PC-3 (cell line): Measurements from ENCODE around the gene SYT7. TPM values are rescaled to one million over a fixed set of nuclear protein-coding genes. Genes with fewer than 3 reads are reported as not detected.

Experiments
- ATAC-seq: fragments of 200-7000 bp; cut with Tn5 transposase; 2 replicates; pipeline ENCODE4 v1.9.1; 2020; ENCODE audit warnings: mild to moderate bottlenecking, moderate library complexity
- BruUV-seq: library from RNA; stranded (reverse); fragments of 400-500 nt; replicated peaks from 2 replicates; lab custom pipeline; 2021; lab: Mats Ljungman, UMichigan
- CTCF ChIA-PET: fragments of 300-600 bp; sonication (Branson Sonifier 250); formaldehyde crosslinking; loops from one replicate; lab custom pipeline; 2022; ENCODE audit warnings: antibody characterized with exemption; lab: Charles Lee
- POLR2A ChIA-PET: fragments of 300-600 bp; sonication (Branson Sonifier 250); formaldehyde crosslinking; loops from one replicate; lab custom pipeline; 2022; ENCODE audit warnings: antibody characterized with exemption; ENCODE audit not compliant: unreplicated experiment; lab: Charles Lee
- DNase-seq: peaks from one replicate; pipeline ENCODE4 v3.0.0-alpha.2; 2015
- H2AFZ ChIP-seq: fragments of 300-600 bp; sonication (generic); 2 replicates; pipeline ENCODE4 v1.6.0; 2016; ENCODE audit warnings: antibody characterized with exemption, low read length
- H3F3A ChIP-seq: fragments of 300-600 bp; sonication (generic); one replicate; pipeline ENCODE4 v1.6.0; 2017; ENCODE audit warnings: antibody characterized with exemption, low read length, control low read depth, mild to moderate bottlenecking; ENCODE audit not compliant: unreplicated experiment
- H3K27ac ChIP-seq: fragments of 300-600 bp; sonication (generic); 2 replicates; pipeline ENCODE4 v1.5.1; 2016; ENCODE audit warnings: mild to moderate bottlenecking, low read length
- H3K27me3 ChIP-seq: fragments of 300-600 bp; sonication (generic); 2 replicates; pipeline ENCODE4 v1.6.1; 2016; ENCODE audit warnings: low read length, mixed read lengths
- H3K36me3 ChIP-seq: fragments of 300-600 bp; sonication (generic); 2 replicates; pipeline ENCODE4 v1.6.1; 2016; ENCODE audit warnings: low read depth, mixed run types, low read length, mixed read lengths
- H3K4me1 ChIP-seq: fragments of 300-600 bp; sonication (generic); 2 replicates; pipeline ENCODE4 v1.5.1; 2016; ENCODE audit warnings: low read length; ENCODE audit not compliant: insufficient read depth
- H3K4me2 ChIP-seq: fragments of 300-600 bp; sonication (generic); 2 replicates; pipeline ENCODE4 v1.6.0; 2016; ENCODE audit warnings: low read length
- H3K4me3 ChIP-seq: fragments of 300-600 bp; sonication (generic); 2 replicates; pipeline ENCODE4 v1.5.1; 2016; ENCODE audit warnings: mild to moderate bottlenecking, low read length, mixed read lengths
- H3K79me2 ChIP-seq: fragments of 300-600 bp; sonication (generic); 2 replicates; pipeline ENCODE4 v1.6.1; 2017; ENCODE audit warnings: low read length, mixed read lengths
- H3K9ac ChIP-seq: fragments of 300-600 bp; sonication (generic); 2 replicates; pipeline ENCODE4 v1.6.0; 2016; ENCODE audit warnings: mild to moderate bottlenecking, low read length
- H3K9me2 ChIP-seq: fragments of 300-600 bp; sonication (generic); replicated peaks from 2 replicates; pipeline ENCODE4 v1.6.1; 2016; ENCODE audit warnings: mixed run types, low read length, mixed read lengths
- H3K9me3 ChIP-seq: fragments of 300-600 bp; sonication (generic); 2 replicates; pipeline ENCODE4 v1.6.1; 2016; ENCODE audit warnings: low read length, mixed read lengths
- H4K20me1 ChIP-seq: fragments of 300-600 bp; sonication (generic); 2 replicates; pipeline ENCODE4 v1.6.1; 2016; ENCODE audit warnings: low read length, mixed read lengths
- CTCF ChIP-seq: fragments of 300-600 bp; sonication (generic); conservative IDR thresholded peaks from 2 replicates; pipeline ENCODE4 v1.5.1; 2017; ENCODE audit warnings: antibody characterized with exemption, low read depth, mild to moderate bottlenecking, low read length
- EZH2 ChIP-seq: fragments of 300-600 bp; sonication (generic); IDR thresholded peaks from one replicate; pipeline ENCODE4 v1.6.1; 2017; ENCODE audit warnings: antibody characterized with exemption, mild to moderate bottlenecking, low read length; ENCODE audit not compliant: unreplicated experiment
- EZH2phosphoT487 ChIP-seq: fragments of 300-600 bp; sonication (generic); IDR thresholded peaks from 2 replicates; pipeline ENCODE4 v1.6.1; 2018; ENCODE audit warnings: mild to moderate bottlenecking, antibody characterized with exemption, low read length, borderline replicate concordance
- intact Hi-C: fragments of 100-400 bp; cut with micrococcal nuclease; formaldehyde crosslinking; loops from 2 replicates; pipeline ENCODE4 v1.9.0; 2023
- total RNA-seq: library from RNA; depleted of rRNA; stranded (reverse); fragments of >200 nt; gene quantifications from 2 replicates; pipeline ENCODE4 v1.2.3, GENCODE V29; 2014

SYT7 gene
- total RNA-seq, 1 experiment from 2014 or later: 23.2 TPM

DNA sequence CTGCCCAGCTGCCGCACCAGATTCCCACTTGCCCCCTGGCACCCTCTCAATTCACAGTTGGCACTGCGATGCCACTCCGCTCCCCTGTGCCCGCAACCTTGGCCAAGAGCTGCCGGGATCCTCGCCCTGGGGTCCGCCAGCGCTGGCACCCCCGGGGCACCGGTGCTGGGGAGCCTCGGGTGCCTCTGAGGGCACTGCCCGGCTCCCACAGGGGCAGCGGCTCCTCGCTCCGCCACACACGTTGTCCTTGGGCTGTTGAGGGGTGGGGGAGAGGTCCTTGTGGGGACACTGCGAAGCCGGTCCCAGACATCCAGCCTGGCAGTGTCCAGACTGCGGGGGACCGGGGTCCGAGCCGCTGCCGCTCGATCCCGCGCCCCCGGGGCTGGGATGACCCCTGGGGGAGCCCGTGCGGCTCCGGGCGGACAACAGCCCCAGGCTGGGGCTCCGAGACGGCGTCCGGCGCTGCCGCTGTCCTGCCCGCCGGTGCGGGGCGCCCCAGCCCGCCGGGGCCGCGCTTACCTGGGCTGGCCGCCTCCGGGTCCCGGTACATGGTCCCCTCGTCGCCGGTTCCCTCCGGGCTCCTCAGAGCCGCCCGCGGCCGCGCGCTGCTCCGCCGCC lies 496 bp downstream of the SYT7 start:
- H3K9me2 ChIP-seq: no peaks in the 10 kb centered on the region
- TF ChIP-seq EZH2phosphoT487: no peak
- TF ChIP-seq EZH2: peak; percentile 49
- TF ChIP-seq CTCF: no peak; the same call in 1 of the 2 replicates
- DNase-seq (peak; percentile 32), ATAC-seq (peak; percentile 32)
- peak overlapping the region; percentile 84 for H3K4me3 ChIP-seq
- H3K36me3 ChIP-seq: no peaks in the 10 kb centered on the region
- H3K9me3 ChIP-seq: no peaks in the 10 kb centered on the region
- peak overlapping the region; percentile 25; the same call in 1 of the 2 replicates for H3K9ac ChIP-seq
- BruUV-seq: no TSS peak
- peak overlapping the region; percentile 99 for H3K4me2 ChIP-seq
- peaks cover 9% of the 10 kb centered on the region for H3K27me3 ChIP-seq
- peak overlapping the region; percentile 58 for H2AFZ ChIP-seq
- ChIA-PET CTCF (interaction anchor here (0.6 kb wide), 1 partner anchor 67 kb away, joined by 3 read pairs; no protein-coding TSS in a partner anchor), POLR2A (no interaction called here)
- H3K27ac ChIP-seq: no peak overlapping the region
- no peaks in the 10 kb centered on the region for H4K20me1 ChIP-seq
- intact Hi-C loops: loop anchor here (2.0 to 5.0 kb wide), 3 partner anchors 38 to 152 kb away; no protein-coding TSS in a partner anchor
- no peaks in the 10 kb centered on the region for H3K79me2 ChIP-seq
- peaks cover 16% of the 10 kb centered on the region for H3K4me1 ChIP-seq
- no peaks in the 10 kb centered on the region for H3F3A ChIP-seq

GRCh38 chr11:61579676-61580270 lies 1.1 kb downstream of the SYT7 start:
- TF ChIP-seq EZH2 (no peak), CTCF (0 out of 2 replicates have a peak, but pooled peaks have one; percentile 12)
- peak overlapping the region; percentile 99 for H3K4me2 ChIP-seq
- H3K4me1 ChIP-seq: peaks cover 16% of the 10 kb centered on the region
- TSS peak; percentile 56 for BruUV-seq
- H3K9me3 ChIP-seq: no peaks in the 10 kb centered on the region
- DNase-seq (no peak), ATAC-seq (no peak)
- no peak overlapping the region for H3K27ac ChIP-seq
- intact Hi-C loops: loop anchor here (2.0 to 5.0 kb wide), 3 partner anchors 37 to 153 kb away; no protein-coding TSS in a partner anchor
- peak overlapping the region; percentile 84 for H3K4me3 ChIP-seq
- POLR2A ChIA-PET: no interaction called here
- CTCF ChIA-PET: interaction anchor here (0.6 to 0.8 kb wide), 2 partner anchors 66 to 153 kb away, joined by 3 to 4 read pairs; no protein-coding TSS in a partner anchor
- H4K20me1 ChIP-seq: no peaks in the 10 kb centered on the region
- H3K36me3 ChIP-seq: no peaks in the 10 kb centered on the region
- H3K9me2 ChIP-seq: no peaks in the 10 kb centered on the region
- H3F3A ChIP-seq: no peaks in the 10 kb centered on the region
- H2AFZ ChIP-seq: peak overlapping the region; percentile 58
- peaks cover 9% of the 10 kb centered on the region for H3K27me3 ChIP-seq
- H3K79me2 ChIP-seq: no peaks in the 10 kb centered on the region
- no peak overlapping the region for H3K9ac ChIP-seq
